Umbilical cord (tissue), 2 donors: ENCODE measurements around the gene SEPTIN12. TPM values are rescaled to one million over a fixed set of nuclear protein-coding genes. Genes with fewer than 3 reads are reported as not detected.

Experiments
- DNase-seq: peaks from one replicate; pipeline ENCODE4 v3.0.0-alpha.2; 2015; ENCODE audit warnings: low spot score
- total RNA-seq: library from RNA; depleted of rRNA; stranded (reverse); fragments of >200 nt; gene quantifications from one replicate; pipeline ENCODE4 v1.2.3, GENCODE V29; 2014; ENCODE audit warnings: low replicate concordance; ENCODE audit not compliant: insufficient read depth

Gene SEPTIN12
- total RNA-seq, 1 donor from 2014 or later: not detected

DNA sequence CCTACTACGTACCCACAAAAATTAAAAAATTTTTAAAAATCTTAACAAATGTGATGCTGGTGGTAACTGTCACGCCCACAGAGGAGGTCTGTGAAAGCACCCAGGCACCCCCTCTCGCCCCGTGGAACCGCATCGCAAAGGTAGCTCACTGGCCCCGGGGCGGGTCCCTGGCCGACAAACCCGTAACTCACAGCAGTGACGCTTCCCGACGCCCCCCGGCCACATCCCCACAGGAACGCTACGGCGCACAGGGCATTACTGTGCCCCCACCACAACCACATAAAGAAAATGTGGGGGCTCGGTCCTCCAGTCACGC lies 54.4 kb downstream of the SEPTIN12 start:
- no peak for DNase-seq

DNA sequence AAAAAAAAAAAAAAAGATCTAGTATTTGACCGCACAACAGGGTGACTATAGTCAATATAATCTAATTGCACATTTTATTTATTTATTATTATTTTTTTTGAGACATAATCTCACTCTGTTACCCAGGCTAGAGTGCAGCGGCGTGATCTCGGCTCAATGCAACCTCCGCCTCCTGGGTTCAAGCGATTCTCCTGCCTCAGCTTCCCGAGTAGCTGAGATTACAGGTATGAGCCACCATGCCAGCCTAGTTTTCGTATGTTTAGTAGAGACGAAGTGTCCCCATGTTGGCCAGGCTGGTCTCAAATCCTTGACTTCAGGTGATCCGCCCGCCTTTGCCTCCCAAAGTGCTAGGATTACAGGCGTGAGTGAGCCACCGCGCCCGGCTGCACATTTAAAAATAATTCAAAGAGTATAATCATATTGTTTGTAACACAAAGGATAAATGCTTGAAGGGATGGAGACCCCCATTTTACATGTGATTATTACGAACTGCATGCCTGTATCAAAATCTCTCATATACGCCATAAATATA lies 54.9 kb downstream of the SEPTIN12 start:
- DNase-seq: no peak

DNA sequence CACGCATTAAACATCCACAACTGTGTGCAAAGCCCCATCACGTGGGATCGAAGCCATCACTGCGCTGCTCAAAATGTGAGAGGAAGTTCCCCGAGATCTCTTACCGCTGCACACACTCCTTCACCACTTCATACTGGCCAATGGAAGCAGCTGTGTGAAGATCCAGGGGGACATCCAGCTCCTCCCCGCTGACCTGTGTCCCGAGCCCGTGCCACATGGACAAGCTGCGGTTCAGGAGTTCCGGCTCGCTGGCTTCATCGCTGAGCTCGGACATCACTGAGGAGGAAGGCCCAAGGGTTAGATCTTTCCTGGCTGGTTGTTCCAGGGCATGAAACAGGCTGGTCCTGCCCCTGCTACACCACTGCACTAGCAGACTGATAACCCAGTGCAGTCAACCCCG lies 58.3 kb downstream of the SEPTIN12 start:
- no peak for DNase-seq

- DNase-seq: no peak
These were observed 59.5 kb downstream of the SEPTIN12 start for GRCh38 chr16:4728676-4729075.

Other genes with a start within 250 kb of the SEPTIN12 start
- 7.9 TPM for gene CDIP1, start 249.6 kb downstream of the SEPTIN12 start, total RNA-seq
- 0.48 TPM for gene C16orf96, start 232.0 kb downstream of the SEPTIN12 start, total RNA-seq
- gene UBALD1, start 173.5 kb downstream of the SEPTIN12 start, total RNA-seq: 1.4 TPM
- gene MGRN1, start 163.5 kb downstream of the SEPTIN12 start, total RNA-seq: 21.9 TPM
- 15.9 TPM for gene NUDT16L1, start 94.8 kb downstream of the SEPTIN12 start, total RNA-seq
- gene ANKS3, start 54.1 kb downstream of the SEPTIN12 start, total RNA-seq: 18.8 TPM
- 0.24 TPM for gene DNAAF8, start 53.8 kb downstream of the SEPTIN12 start, total RNA-seq
- 14.0 TPM for gene ZNF500, start 21.2 kb downstream of the SEPTIN12 start, total RNA-seq
- gene SMIM22, start 7.0 kb upstream of the SEPTIN12 start, total RNA-seq: not detected
- 27.0 TPM for gene ROGDI, start 14.3 kb upstream of the SEPTIN12 start, total RNA-seq
- 28.6 TPM for gene GLYR1, start 58.9 kb upstream of the SEPTIN12 start, total RNA-seq
- gene UBN1, start 59.1 kb upstream of the SEPTIN12 start, total RNA-seq: 31.3 TPM
- 32.3 TPM for gene PPL, start 148.8 kb upstream of the SEPTIN12 start, total RNA-seq
- 0.72 TPM for gene SEC14L5, start 170.0 kb upstream of the SEPTIN12 start, total RNA-seq
- gene NAGPA, start 245.6 kb upstream of the SEPTIN12 start, total RNA-seq: 29.9 TPM